HEK293 (cell line): Measurements from ENCODE around the gene GTF2F2.

ENCODE experiments used
- GFI1B ChIP-seq: fragments of 450-650 bp; formaldehyde crosslinking; IDR thresholded peaks from 2 replicates; pipeline ENCODE4 v1.5.1; 2016; ENCODE audit warnings: missing biosample characterization, missing genetic modification characterization
- GLIS2 ChIP-seq: fragments of 450-650 bp; formaldehyde crosslinking; IDR thresholded peaks from 2 replicates; pipeline ENCODE4 v1.5.1; 2016; ENCODE audit warnings: missing biosample characterization, missing genetic modification characterization
- KLF7 ChIP-seq: fragments of 450-650 bp; formaldehyde crosslinking; IDR thresholded peaks from 2 replicates; pipeline ENCODE4 v1.5.1; 2016; ENCODE audit warnings: missing biosample characterization, missing genetic modification characterization, borderline replicate concordance
- OVOL3 ChIP-seq: fragments of 450-650 bp; formaldehyde crosslinking; IDR thresholded peaks from 2 replicates; pipeline ENCODE4 v1.5.1; 2016; ENCODE audit warnings: missing biosample characterization, missing genetic modification characterization
- PRDM1 ChIP-seq: fragments of 450-650 bp; formaldehyde crosslinking; IDR thresholded peaks from 2 replicates; pipeline ENCODE4; 2016; ENCODE audit warnings: missing biosample characterization, missing genetic modification characterization
- SP3 ChIP-seq: fragments of 450-650 bp; formaldehyde crosslinking; IDR thresholded peaks from 2 replicates; pipeline ENCODE4 v1.5.1; 2016; ENCODE audit warnings: missing biosample characterization, missing genetic modification characterization
- TRIM28 ChIP-seq: IDR thresholded peaks from 2 replicates; pipeline ENCODE4 v1.6.1; 2011; ENCODE audit warnings: low read length, control low read depth, borderline replicate concordance
- ZNF114 ChIP-seq: fragments of 450-650 bp; formaldehyde crosslinking; IDR thresholded peaks from 2 replicates; pipeline ENCODE4 v1.5.0; 2017; ENCODE audit warnings: missing biosample characterization, missing genetic modification characterization
- ZNF121 ChIP-seq: fragments of 450-650 bp; formaldehyde crosslinking; IDR thresholded peaks from 2 replicates; pipeline ENCODE4 v1.5.1; 2016; ENCODE audit warnings: missing biosample characterization, missing genetic modification characterization
- ZNF146 ChIP-seq: fragments of 450-650 bp; formaldehyde crosslinking; IDR thresholded peaks from 2 replicates; pipeline ENCODE4 v1.5.1; 2016; ENCODE audit warnings: missing biosample characterization, missing genetic modification characterization
- ZNF18 ChIP-seq: fragments of 450-650 bp; formaldehyde crosslinking; IDR thresholded peaks from 2 replicates; pipeline ENCODE4 v1.5.1; 2016; ENCODE audit warnings: missing biosample characterization, missing genetic modification characterization
- ZNF211 ChIP-seq: fragments of 450-650 bp; formaldehyde crosslinking; IDR thresholded peaks from 2 replicates; pipeline ENCODE4 v1.5.1; 2016; ENCODE audit warnings: low read depth, missing biosample characterization, missing genetic modification characterization
- ZNF214 ChIP-seq: fragments of 450-650 bp; formaldehyde crosslinking; IDR thresholded peaks from 2 replicates; pipeline ENCODE4 v1.5.1; 2017; ENCODE audit warnings: missing biosample characterization, mild to moderate bottlenecking, missing genetic modification characterization, borderline replicate concordance
- ZNF223 ChIP-seq: fragments of 450-650 bp; formaldehyde crosslinking; IDR thresholded peaks from 2 replicates; pipeline ENCODE4 v1.5.1; 2016; ENCODE audit warnings: missing biosample characterization, missing genetic modification characterization
- ZNF280D ChIP-seq: fragments of 450-650 bp; formaldehyde crosslinking; IDR thresholded peaks from 2 replicates; pipeline ENCODE4 v1.5.1; 2016; ENCODE audit warnings: missing biosample characterization, missing genetic modification characterization
- ZNF426 ChIP-seq: fragments of 450-650 bp; formaldehyde crosslinking; IDR thresholded peaks from 2 replicates; pipeline ENCODE4 v1.5.1; 2017; ENCODE audit warnings: missing biosample characterization, missing genetic modification characterization, mild to moderate bottlenecking, inconsistent platforms, moderate library complexity
- ZNF561 ChIP-seq: fragments of 450-650 bp; IDR thresholded peaks from 2 replicates; pipeline ENCODE4 v1.5.1; 2018; ENCODE audit warnings: missing biosample characterization, missing genetic modification characterization, borderline replicate concordance
- ZNF600 ChIP-seq: fragments of 450-650 bp; formaldehyde crosslinking; IDR thresholded peaks from 2 replicates; pipeline ENCODE4 v1.5.1; 2016; ENCODE audit warnings: missing biosample characterization, missing genetic modification characterization
- ZNF629 ChIP-seq: fragments of 450-650 bp; formaldehyde crosslinking; IDR thresholded peaks from 2 replicates; pipeline ENCODE4 v1.5.1; 2017; ENCODE audit warnings: missing biosample characterization, missing genetic modification characterization
- ZNF654 ChIP-seq: fragments of 450-650 bp; formaldehyde crosslinking; IDR thresholded peaks from 2 replicates; pipeline ENCODE4 v1.5.1; 2016; ENCODE audit warnings: low read depth, missing biosample characterization, missing genetic modification characterization
- ZNF660 ChIP-seq: fragments of 450-650 bp; IDR thresholded peaks from 2 replicates; pipeline ENCODE4 v1.5.1; 2018; ENCODE audit warnings: missing biosample characterization, mild to moderate bottlenecking, missing genetic modification characterization
- ZNF670 ChIP-seq: fragments of 450-650 bp; formaldehyde crosslinking; IDR thresholded peaks from 2 replicates; pipeline ENCODE4 v1.5.1; 2016; ENCODE audit warnings: missing biosample characterization, missing genetic modification characterization, low read depth
- ZSCAN23 ChIP-seq: fragments of 450-650 bp; formaldehyde crosslinking; IDR thresholded peaks from 2 replicates; pipeline ENCODE4 v1.5.1; 2016; ENCODE audit warnings: missing biosample characterization, missing genetic modification characterization
- TF ChIP-seq, protein P1 (sequence below): fragments of 450-650 bp; formaldehyde crosslinking; optimal IDR thresholded peaks from 2 replicates; pipeline ENCODE3; 2016; ENCODE audit warnings: missing biosample characterization, mild to moderate bottlenecking, missing genetic modification characterization
- TF ChIP-seq, protein P2 (sequence below): fragments of 450-650 bp; formaldehyde crosslinking; IDR thresholded peaks from 2 replicates; pipeline ENCODE4 v1.5.1; 2017; ENCODE audit warnings: missing biosample characterization, mild to moderate bottlenecking, missing genetic modification characterization, moderate library complexity
- TF ChIP-seq, protein P3 (sequence below): fragments of 450-650 bp; formaldehyde crosslinking; conservative IDR thresholded peaks from 2 replicates; pipeline ENCODE4 v1.5.1; 2016; ENCODE audit warnings: low read depth, missing biosample characterization, missing genetic modification characterization

The GTF2F2 gene

DNA sequence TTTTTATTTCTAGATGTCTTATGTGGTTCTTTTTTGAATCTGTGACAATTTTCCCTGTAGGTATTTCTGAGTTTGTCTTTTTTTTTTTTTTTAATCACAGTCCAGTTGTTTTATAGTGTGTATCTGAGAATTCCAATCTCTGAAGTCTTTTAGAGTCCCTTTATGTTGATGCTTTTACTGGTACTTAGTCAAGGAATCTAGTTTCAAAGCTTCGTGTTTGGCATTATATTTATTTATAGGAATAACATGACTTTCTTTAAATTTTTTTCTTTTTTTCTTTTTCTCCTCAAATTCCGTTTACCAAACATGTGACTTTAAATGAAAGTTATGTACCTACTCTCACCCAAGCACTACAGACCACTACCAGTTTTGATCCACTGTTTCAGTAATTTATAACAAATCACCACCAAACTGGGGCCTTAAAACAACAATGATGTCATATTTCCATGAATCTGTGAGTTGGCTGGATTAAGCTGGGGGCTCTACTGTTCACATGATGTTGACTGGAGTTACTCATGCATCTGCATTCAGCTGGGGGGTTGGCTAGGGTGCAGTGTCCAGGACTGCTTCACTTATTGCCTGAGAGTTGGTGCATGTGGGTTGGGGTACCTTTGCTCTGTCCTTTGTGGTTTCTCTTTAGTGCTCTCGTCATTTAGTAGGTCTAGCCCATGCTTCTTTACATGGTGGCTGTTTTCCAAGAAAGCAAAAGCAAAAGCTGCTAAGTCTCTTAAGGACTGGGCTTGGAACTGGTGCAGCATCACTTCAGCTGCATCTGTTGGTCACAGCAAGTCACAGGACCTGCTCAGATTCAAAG, 58.2 kb downstream of the GTF2F2 start (continued):
- peak; percentile 78; the same call in 1 of the 2 replicates for TF ChIP-seq ZNF18 (tag by site-specific recombination)
- TF ChIP-seq KLF7 (tag by site-specific recombination) = no peak
- TF ChIP-seq ZNF426 = no peak
- 0 out of 2 replicates have a peak, but pooled peaks have one; percentile 23 for TF ChIP-seq ZNF146 (tag by site-specific recombination)
- TF ChIP-seq ZNF670 (tag by site-specific recombination) = no peak
- TF ChIP-seq, protein P1, sequence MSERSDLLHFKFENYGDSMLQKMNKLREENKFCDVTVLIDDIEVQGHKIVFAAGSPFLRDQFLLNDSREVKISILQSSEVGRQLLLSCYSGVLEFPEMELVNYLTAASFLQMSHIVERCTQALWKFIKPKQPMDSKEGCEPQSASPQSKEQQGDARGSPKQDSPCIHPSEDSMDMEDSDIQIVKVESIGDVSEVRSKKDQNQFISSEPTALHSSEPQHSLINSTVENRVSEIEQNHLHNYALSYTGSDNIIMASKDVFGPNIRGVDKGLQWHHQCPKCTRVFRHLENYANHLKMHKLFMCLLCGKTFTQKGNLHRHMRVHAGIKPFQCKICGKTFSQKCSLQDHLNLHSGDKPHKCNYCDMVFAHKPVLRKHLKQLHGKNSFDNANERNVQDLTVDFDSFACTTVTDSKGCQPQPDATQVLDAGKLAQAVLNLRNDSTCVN (tag by site-specific recombination) = no peak
- TF ChIP-seq ZNF629 (tag by site-specific recombination) = peak; percentile 96
- no peak for TF ChIP-seq ZNF654 (tag by site-specific recombination)
- no peak for TF ChIP-seq ZNF114 (tag by site-specific recombination)
- no peak for TF ChIP-seq OVOL3
- TF ChIP-seq ZNF660 (tag by site-specific recombination) = peak; percentile 71
- TF ChIP-seq PRDM1 (tag by site-specific recombination) = peak; percentile 82
- peak; percentile 100 for TF ChIP-seq GFI1B (tag by site-specific recombination)
- no peak for TF ChIP-seq SP3 (tag by site-specific recombination)
- TF ChIP-seq, protein P2, sequence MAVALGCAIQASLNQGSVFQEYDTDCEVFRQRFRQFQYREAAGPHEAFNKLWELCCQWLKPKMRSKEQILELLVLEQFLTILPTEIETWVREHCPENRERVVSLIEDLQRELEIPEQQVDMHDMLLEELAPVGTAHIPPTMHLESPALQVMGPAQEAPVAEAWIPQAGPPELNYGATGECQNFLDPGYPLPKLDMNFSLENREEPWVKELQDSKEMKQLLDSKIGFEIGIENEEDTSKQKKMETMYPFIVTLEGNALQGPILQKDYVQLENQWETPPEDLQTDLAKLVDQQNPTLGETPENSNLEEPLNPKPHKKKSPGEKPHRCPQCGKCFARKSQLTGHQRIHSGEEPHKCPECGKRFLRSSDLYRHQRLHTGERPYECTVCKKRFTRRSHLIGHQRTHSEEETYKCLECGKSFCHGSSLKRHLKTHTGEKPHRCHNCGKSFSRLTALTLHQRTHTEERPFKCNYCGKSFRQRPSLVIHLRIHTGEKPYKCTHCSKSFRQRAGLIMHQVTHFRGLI (tag by site-specific recombination) = no peak; the same call in 1 of the 2 replicates
- TF ChIP-seq ZNF211 (tag by site-specific recombination) = no peak
- TF ChIP-seq ZNF600 (tag by site-specific recombination) = peak; percentile 84; the same call in 1 of the 2 replicates
- TF ChIP-seq, protein P3, sequence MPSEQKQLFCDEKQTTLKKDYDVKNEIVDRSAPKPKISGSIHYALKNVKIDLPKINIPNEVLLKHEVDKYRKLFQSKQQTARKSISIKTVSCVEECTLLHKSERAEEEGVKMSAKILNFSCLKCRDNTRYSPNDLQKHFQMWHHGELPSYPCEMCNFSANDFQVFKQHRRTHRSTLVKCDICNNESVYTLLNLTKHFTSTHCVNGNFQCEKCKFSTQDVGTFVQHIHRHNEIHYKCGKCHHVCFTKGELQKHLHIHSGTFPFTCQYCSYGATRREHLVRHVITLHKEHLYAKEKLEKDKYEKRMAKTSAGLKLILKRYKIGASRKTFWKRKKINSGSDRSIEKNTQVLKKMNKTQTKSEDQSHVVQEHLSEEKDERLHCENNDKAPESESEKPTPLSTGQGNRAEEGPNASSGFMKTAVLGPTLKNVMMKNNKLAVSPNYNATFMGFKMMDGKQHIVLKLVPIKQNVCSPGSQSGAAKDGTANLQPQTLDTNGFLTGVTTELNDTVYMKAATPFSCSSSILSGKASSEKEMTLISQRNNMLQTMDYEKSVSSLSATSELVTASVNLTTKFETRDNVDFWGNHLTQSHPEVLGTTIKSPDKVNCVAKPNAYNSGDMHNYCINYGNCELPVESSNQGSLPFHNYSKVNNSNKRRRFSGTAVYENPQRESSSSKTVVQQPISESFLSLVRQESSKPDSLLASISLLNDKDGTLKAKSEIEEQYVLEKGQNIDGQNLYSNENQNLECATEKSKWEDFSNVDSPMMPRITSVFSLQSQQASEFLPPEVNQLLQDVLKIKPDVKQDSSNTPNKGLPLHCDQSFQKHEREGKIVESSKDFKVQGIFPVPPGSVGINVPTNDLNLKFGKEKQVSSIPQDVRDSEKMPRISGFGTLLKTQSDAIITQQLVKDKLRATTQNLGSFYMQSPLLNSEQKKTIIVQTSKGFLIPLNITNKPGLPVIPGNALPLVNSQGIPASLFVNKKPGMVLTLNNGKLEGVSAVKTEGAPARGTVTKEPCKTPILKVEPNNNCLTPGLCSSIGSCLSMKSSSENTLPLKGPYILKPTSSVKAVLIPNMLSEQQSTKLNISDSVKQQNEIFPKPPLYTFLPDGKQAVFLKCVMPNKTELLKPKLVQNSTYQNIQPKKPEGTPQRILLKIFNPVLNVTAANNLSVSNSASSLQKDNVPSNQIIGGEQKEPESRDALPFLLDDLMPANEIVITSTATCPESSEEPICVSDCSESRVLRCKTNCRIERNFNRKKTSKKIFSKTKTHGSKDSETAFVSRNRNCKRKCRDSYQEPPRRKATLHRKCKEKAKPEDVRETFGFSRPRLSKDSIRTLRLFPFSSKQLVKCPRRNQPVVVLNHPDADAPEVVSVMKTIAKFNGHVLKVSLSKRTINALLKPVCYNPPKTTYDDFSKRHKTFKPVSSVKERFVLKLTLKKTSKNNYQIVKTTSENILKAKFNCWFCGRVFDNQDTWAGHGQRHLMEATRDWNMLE (tag by site-specific recombination) = 0 out of 2 replicates have a peak, but pooled peaks have one; percentile 17
- TF ChIP-seq ZSCAN23 (tag by site-specific recombination) = peak; percentile 78; the same call in 1 of the 2 replicates
- no peak for TF ChIP-seq ZNF280D (tag by site-specific recombination)
- TF ChIP-seq ZNF561 (tag by site-specific recombination) = peak; percentile 57; the same call in 1 of the 2 replicates
- TF ChIP-seq GLIS2 (tag by site-specific recombination) = peak; percentile 55; the same call in 1 of the 2 replicates
- TF ChIP-seq ZNF223 = no peak
- no peak for TF ChIP-seq ZNF121
- no peak for TF ChIP-seq TRIM28
- TF ChIP-seq ZNF214 = no peak
